HepG2 (cell line): ENCODE data around the gene RPS6KC1. TPM values are rescaled to one million over a fixed set of nuclear protein-coding genes. Genes with fewer than 3 reads are reported as not detected.
A peak's percentile ranks its signal among the peaks of the same experiment; 100 is the strongest.
"Not testable (repeated sequence)": the region's sequence is repeated elsewhere in the genome, so short reads cannot be mapped to it uniquely, and the experiment has no call there.

Source experiments
- ATAC-seq: fragments of 200-7000 bp; cut with Tn5 transposase; 3 replicates; pipeline ENCODE4 v1.9.1; 2020; ENCODE audit warnings: mild to moderate bottlenecking, moderate library complexity
- BruUV-seq: library from RNA; stranded (reverse); fragments of 400-500 nt; replicated peaks from 2 replicates; lab custom pipeline; 2021; lab: Mats Ljungman, UMichigan
- CTCF ChIA-PET: fragments of 300-600 bp; formaldehyde crosslinking; extraction: SDS; loops from one replicate; lab custom pipeline; 2021; ENCODE audit warnings: low total read pairs, inconsistent platforms, low intra/inter-chr PET ratio; lab: Yijun Ruan, JAX
- POLR2A ChIA-PET: fragments of 350-600 bp; sonication (Branson Sonifier 250); formaldehyde crosslinking; loops from one replicate; lab custom pipeline; 2020; ENCODE audit warnings: antibody characterized with exemption, inconsistent platforms; lab: Yijun Ruan, JAX
- DNase-seq: peaks from one replicate; pipeline ENCODE4 v3.0.0-alpha.2; 2015; ENCODE audit warnings: low spot score
- FAIRE-seq: peaks from 3 replicates; lab custom pipeline; 2011; peaks lifted over from hg19 to GRCh38; lab: Jason Lieb, UNC
- H2AFZ ChIP-seq: one replicate; pipeline ENCODE4 v1.6.1; 2011; ENCODE audit warnings: low read length, inconsistent platforms
- H3K27ac ChIP-seq: fragments of 300-600 bp; 3 replicates; pipeline ENCODE4 v1.8.0; 2011; ENCODE audit warnings: mixed run types, mild to moderate bottlenecking, mixed read lengths, low read length, inconsistent platforms; ENCODE audit not compliant: insufficient read depth; ENCODE audit errors: extremely low read length
- H3K27me3 ChIP-seq, 2 experiments: fragments of 200-600 bp in 1 of 2; 2 replicates in 1 of 2; 3 replicates in 1 of 2; pipeline versions ENCODE4 v1.6.0 to v1.8.0; 2011; ENCODE audit warnings: low read length in 2 of 2, mild to moderate bottlenecking in 2 of 2, moderate library complexity in 2 of 2, inconsistent platforms in 1 of 2; ENCODE audit not compliant: insufficient read depth in 2 of 2, control insufficient read depth in 1 of 2
- H3K36me3 ChIP-seq, 2 experiments: fragments of 200-600 bp in 1 of 2; replicated peaks in 1 of 2; 2 replicates in 1 of 2; 3 replicates in 1 of 2; pipeline versions ENCODE4 v1.5.1 to v1.8.0; 2011; ENCODE audit warnings: low read length in 2 of 2, inconsistent platforms in 1 of 2; ENCODE audit not compliant: insufficient read depth in 2 of 2, control insufficient read depth in 1 of 2
- H3K4me1 ChIP-seq: 2 replicates; pipeline ENCODE4 v1.5.1; 2012; ENCODE audit warnings: low read length, inconsistent platforms; ENCODE audit not compliant: insufficient read depth
- H3K4me2 ChIP-seq: 2 replicates; pipeline ENCODE4 v1.6.0; 2011; ENCODE audit warnings: low read depth, low read length, inconsistent platforms
- H3K4me3 ChIP-seq, 3 experiments: fragments of 200-600 bp in 1 of 3; sonication (generic), shearing (Covaris generic) in 1 of 3; replicated peaks in 1 of 3; 2 replicates each; pipeline ENCODE4 v1.5.1; 2011 to 2016; ENCODE audit warnings: low read length in 3 of 3, inconsistent platforms in 2 of 3, low read depth in 2 of 3, mild to moderate bottlenecking in 2 of 3, control low read depth in 1 of 3, mixed read lengths in 1 of 3; ENCODE audit not compliant: insufficient read depth in 1 of 3
- H3K79me2 ChIP-seq: one replicate; pipeline ENCODE4 v1.6.1; 2011; ENCODE audit warnings: low read length, inconsistent platforms; ENCODE audit not compliant: insufficient read depth
- H3K9ac ChIP-seq: 2 replicates; pipeline ENCODE4 v1.6.0; 2011; ENCODE audit warnings: mild to moderate bottlenecking, low read depth, low read length, inconsistent platforms; ENCODE audit not compliant: insufficient read depth
- H3K9me3 ChIP-seq: 2 replicates; pipeline ENCODE4 v1.5.1; 2012; ENCODE audit warnings: mild to moderate bottlenecking, low read length
- H4K20me1 ChIP-seq: 2 replicates; pipeline ENCODE4 v1.6.0; 2011; ENCODE audit warnings: inconsistent platforms, mild to moderate bottlenecking, low read length, moderate library complexity; ENCODE audit not compliant: insufficient read depth
- USF2 ChIP-seq, 2 experiments: sonication (generic) in 1 of 2; formaldehyde crosslinking in 1 of 2; IDR thresholded peaks; 2 replicates each; pipeline versions ENCODE4 v1.5.1 to v1.6.1; 2011 to 2020; ENCODE audit warnings: borderline replicate concordance in 1 of 2, low read depth in 1 of 2, low read length in 1 of 2, mild to moderate bottlenecking in 1 of 2, missing genetic modification reagents in 1 of 2, moderate library complexity in 1 of 2
- ZNF629 ChIP-seq: sonication (generic); formaldehyde crosslinking; conservative IDR thresholded peaks from 2 replicates; pipeline ENCODE4 v1.5.0; 2020; ENCODE audit warnings: missing genetic modification reagents
- ZNF720 ChIP-seq: sonication (generic); formaldehyde crosslinking; IDR thresholded peaks from 2 replicates; pipeline ENCODE4 v1.4.0; 2020; ENCODE audit warnings: missing genetic modification reagents
- WGBS: methylation state at CpG from one replicate; pipeline ENCODE4 v1.1.6; 2017; ENCODE audit warnings: low lambda C conversion rate; 5-methylcytosine and 5-hydroxymethylcytosine counted together
- in situ Hi-C: cut with HindIII; loops from 2 replicates; pipeline ENCODE4 v1.10.0; 2017; ENCODE audit warnings: low pct_unique_long_range_greater_than_20kb; ENCODE audit not compliant: extremely low pct_ligation_motif_present
- intact Hi-C: fragments of 100-400 bp; cut with micrococcal nuclease; formaldehyde crosslinking; loops from one replicate; pipeline ENCODE4 v1.10.0; 2022; ENCODE audit not compliant: unreplicated experiment
- polyA plus RNA-seq, 8 experiments: library from polyadenylated mRNA; depleted of rRNA in 3 of 8; stranded (reverse) in 7 of 8; unstranded in 1 of 8; fragments of >200 nt; fragmentation: Illumina TruSeq in 4 of 8; extraction: Trizol in 4 of 8; gene quantifications; 2 replicates each; pipeline versions ENCODE4 v1.2.1 to v1.2.3, GENCODE V29; 2011 to 2016; ENCODE audit warnings: low read depth in 4 of 8, missing spikeins in 1 of 8, mixed read lengths in 1 of 8; ENCODE audit not compliant: insufficient read depth in 1 of 8
- total RNA-seq, 5 experiments: library from RNA; depleted of rRNA; stranded (reverse); fragments of >200 nt; fragmentation: Illumina TruSeq; extraction: Trizol; gene quantifications; 2 replicates each; pipeline ENCODE4 v1.2.3, GENCODE V29; 2016; ENCODE audit warnings: low read depth in 1 of 5

The RPS6KC1 gene
- total and polyA plus RNA-seq, 2 of the 13 experiments (the other 11 are each of a cell fraction or from before 2014, with no cell fraction given): 11.0 to 25.2 TPM

DNA sequence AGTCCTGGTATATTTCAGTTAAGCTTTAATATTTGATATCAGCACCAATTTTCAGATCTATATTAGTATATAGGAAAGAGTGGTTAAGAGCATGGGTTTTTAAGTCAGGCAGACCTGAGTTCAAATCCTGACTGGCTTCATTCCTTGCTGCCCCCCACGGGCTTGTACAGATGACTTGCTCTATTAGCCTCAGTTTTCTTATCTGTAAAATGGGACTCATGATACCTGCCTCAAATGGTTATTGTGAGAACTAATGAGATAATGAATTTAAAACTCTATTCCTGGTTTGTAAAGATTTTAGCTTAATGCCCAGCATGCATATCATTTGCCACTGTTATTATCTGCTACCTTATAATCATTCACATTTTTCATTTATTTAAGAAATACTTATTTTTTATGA is 264.5 kb downstream of the RPS6KC1 start:
- Histone ChIP-seq H3K36me3 (no peaks in the 10 kb centered on the region), H3K4me3 (no peak overlapping the region), H3K9ac (no peak overlapping the region), H3K4me1 (0 out of 2 replicates have a peak, but pooled peaks cover 5% of the 10 kb centered on the region), H3K27me3 (no peaks in the 10 kb centered on the region), H2AFZ (no peak overlapping the region), H3K27ac (no peak overlapping the region), H4K20me1 (no peaks in the 10 kb centered on the region), H3K9me3 (no peaks in the 10 kb centered on the region), H3K4me2 (no peak overlapping the region), H3K79me2 (no peaks in the 10 kb centered on the region)
- ChIA-PET POLR2A (no interaction called here), CTCF (no interaction called here)
- no peak for ATAC-seq
- in situ Hi-C loops: no loop called here
- no TSS peak for BruUV-seq
- intact Hi-C loops: no loop called here
- no peak for TF ChIP-seq USF2 (IDR thresholded peaks at IDR 0.05; ENCODE audit: low read depth, low read length)
- no peak for TF ChIP-seq USF2 (CRISPR knock-in tag; IDR thresholded peaks at IDR 0.05; ENCODE audit: borderline replicate concordance)
- TF ChIP-seq ZNF629 (CRISPR knock-in tag): peak; percentile 57; the same call in 1 of the 2 replicates
- TF ChIP-seq ZNF720: no peak
- no peak for FAIRE-seq
- 35% methylated on average over 1 of the region's 1 CpG for WGBS
- DNase-seq: no peak

DNA sequence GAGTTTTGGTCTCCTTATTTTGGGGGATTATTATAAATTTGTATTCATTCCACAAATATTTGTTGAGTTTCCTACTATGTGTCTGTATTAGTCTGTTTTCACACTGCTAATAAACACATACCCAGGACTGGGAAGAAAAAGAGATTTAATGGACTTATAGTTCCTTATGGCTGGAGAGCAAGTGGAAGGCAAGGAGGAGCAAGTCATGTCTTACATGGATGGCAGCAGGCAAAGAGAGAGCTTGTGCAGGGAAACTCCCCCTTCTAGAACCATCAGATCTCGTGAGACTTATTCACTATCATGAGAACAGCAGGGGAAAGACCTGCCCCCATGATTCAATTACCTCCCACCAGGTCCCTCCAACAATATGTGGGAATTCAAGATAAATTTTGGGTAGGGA is 267.4 kb downstream of the RPS6KC1 start:
- H3K9ac ChIP-seq, H3K4me2 ChIP-seq, H3K79me2 ChIP-seq, CTCF ChIA-PET, ATAC-seq, H3K27me3 ChIP-seq, H4K20me1 ChIP-seq, H3K36me3 ChIP-seq, H3K27ac ChIP-seq, H3K4me1 ChIP-seq, in situ Hi-C loops, H2AFZ ChIP-seq, H3K4me3 ChIP-seq, FAIRE-seq, POLR2A ChIA-PET, intact Hi-C loops, BruUV-seq, H3K9me3 ChIP-seq, DNase-seq: not testable (repeated sequence)
- WGBS: 38% methylated on average over 1 of the region's 1 CpG
